NCI-H2227 (cell line): ENCODE results near the gene CROCC.
"Not testable (repeated sequence)": the region's sequence is repeated elsewhere in the genome, so short reads cannot be mapped to it uniquely, and the experiment has no call there.

Experiments
- DNase-seq: peaks from one replicate; lab custom pipeline; 2025; ENCODE audit not compliant: unreplicated experiment; lab: John Stamatoyannopoulos, UW

CROCC gene

DNA sequence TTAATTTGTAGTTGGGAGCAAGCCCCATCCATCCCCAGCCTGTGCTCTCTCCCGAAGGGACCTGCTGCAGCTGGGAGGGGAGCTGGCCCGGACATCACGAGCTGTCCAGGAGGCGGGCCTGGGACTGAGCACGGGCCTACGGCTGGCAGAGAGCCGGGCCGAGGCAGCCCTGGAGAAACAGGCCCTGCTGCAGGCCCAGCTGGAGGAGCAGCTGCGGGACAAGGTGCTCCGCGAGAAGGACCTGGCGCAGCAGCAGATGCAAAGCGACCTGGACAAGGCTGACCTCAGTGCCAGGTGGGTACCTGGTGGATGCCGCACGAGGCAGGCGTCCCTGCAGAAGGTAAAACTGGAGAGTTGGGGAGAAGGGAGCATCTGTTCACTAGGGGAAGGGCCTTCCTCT, 14.8 kb downstream of the CROCC start:
- not testable (repeated sequence) for DNase-seq

GRCh38 chr1:16938351-16939321, 16.9 kb downstream of the CROCC start:
- no peak for DNase-seq

GRCh38 chr1:16939386-16940180, 17.9 kb downstream of the CROCC start:
- not testable (repeated sequence) for DNase-seq

- no peak for DNase-seq
Measured at GRCh38 chr1:16944038-16944437, 22.3 kb downstream of the CROCC start.

GRCh38 chr1:16945512-16945911, 23.8 kb downstream of the CROCC start:
- not testable (repeated sequence) for DNase-seq

GRCh38 chr1:16946185-16946584, 24.5 kb downstream of the CROCC start:
- DNase-seq, result not testable (repeated sequence)

- DNase-seq, result no peak
Measured at GRCh38 chr1:16946646-16947045, 24.9 kb downstream of the CROCC start.

GRCh38 chr1:16948282-16948891, 26.7 kb downstream of the CROCC start:
- DNase-seq, result not testable (repeated sequence)

- DNase-seq, result not testable (repeated sequence)
Measured at GRCh38 chr1:16949026-16949425, 27.3 kb downstream of the CROCC start.

GRCh38 chr1:16952376-16952775, 30.6 kb downstream of the CROCC start:
- not testable (repeated sequence) for DNase-seq

- DNase-seq, result no peak
Measured at GRCh38 chr1:16954579-16954978, 32.8 kb downstream of the CROCC start.

DNA sequence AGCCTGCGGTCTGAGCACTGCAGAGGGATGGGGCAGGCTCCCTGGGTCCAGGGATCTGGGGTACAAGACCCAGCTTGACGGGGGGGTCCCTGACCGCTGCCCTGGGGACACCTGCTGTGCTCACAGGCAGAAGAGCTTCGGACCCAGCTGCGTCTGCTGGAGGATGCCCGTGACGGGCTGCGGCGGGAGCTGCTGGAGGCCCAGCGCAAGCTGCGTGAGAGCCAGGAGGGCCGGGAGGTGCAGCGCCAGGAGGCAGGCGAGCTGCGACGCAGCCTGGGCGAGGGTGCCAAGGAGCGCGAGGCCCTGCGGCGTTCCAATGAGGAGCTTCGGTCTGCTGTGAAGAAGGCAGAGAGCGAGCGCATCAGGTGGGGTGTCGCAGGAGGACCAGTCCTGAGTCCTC, 33.5 kb downstream of the CROCC start:
- no peak for DNase-seq

- no peak for DNase-seq
Measured at GRCh38 chr1:16956775-16957174, 35.0 kb downstream of the CROCC start.

DNA sequence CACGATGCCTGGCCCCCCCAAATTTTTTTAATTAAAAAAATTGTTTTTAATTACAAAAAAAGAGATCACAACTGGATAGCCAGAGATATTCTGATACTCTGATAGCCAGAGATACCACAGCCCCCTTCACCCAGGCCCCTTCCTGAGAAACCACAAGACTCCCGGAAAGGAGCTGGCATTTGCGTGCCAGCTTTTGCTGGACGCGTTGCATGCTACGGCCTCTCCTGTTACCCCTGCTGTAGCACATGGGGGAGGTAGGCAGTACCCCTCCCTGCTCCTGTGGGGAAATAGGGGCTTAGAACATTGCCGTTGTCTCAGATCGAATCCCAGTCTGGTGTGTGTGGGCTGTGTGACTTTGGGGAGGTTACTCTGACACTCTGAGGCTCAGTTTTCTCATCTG, 36.0 kb downstream of the CROCC start:
- no peak for DNase-seq

GRCh38 chr1:16958475-16958874, 36.7 kb downstream of the CROCC start:
- no peak for DNase-seq

DNA sequence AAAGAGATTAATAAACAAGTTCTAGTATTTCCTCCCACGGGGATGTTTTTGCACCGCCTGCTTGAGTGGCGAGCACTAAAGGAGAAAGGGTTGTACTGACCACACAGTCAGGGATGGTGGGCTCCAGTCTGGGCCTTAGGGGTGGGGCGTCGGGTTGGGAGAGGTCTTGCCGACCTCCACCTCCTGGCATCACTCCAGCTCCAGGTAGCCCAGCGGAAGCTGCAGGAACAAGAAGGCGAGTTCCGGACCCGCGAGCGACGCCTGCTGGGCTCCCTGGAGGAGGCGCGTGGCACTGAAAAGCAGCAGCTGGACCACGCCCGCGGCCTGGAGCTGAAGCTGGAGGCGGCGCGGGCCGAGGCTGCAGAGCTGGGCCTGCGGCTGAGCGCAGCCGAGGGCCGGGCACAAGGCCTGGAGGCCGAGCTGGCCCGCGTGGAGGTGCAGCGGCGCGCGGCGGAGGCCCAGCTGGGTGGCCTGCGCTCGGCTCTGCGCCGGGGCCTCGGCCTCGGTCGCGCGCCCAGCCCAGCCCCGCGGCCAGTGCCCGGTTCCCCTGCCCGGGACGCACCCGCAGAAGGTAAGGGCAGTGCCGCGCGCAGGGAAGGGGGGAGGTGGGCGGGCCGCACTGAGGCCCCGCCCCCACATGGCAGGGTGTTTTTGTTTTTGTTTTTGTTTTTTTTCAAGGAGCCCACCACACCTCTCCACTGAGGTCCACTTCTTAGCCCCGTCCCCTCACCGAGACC, 39.0 kb downstream of the CROCC start:
- DNase-seq, result peak; percentile 88

GRCh38 chr1:16961297-16962133, 39.8 kb downstream of the CROCC start:
- no peak for DNase-seq

DNA sequence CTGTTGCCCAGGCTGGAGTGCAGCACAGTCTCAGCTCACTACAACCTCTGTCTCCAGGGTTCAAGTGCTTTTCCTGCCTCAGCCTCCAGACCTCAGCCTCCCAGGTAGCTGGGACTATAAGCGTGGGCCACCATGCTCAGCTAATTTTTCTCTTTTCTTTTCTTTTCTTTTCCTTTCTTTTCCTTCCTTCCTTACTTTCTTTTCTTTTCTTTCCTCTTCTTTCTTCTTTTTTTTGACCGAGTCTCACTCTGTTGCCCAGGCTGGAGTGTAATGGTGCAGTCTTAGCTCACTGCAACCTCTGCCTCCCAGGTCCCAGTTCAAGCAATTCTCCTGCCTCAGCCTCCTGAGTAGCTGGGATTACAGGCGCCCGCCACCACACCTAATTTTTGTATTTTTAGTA, 42.4 kb downstream of the CROCC start:
- not testable (repeated sequence) for DNase-seq

GRCh38 chr1:16965486-16966067, 43.8 kb downstream of the CROCC start:
- no peak for DNase-seq
